NCI-H2227 (cell line): Measurements from ENCODE around the gene TMEM107.
"Not testable (repeated sequence)": the region's sequence is repeated elsewhere in the genome, so short reads cannot be mapped to it uniquely, and the experiment has no call there.

Source experiments
- DNase-seq: peaks from one replicate; lab custom pipeline; 2025; ENCODE audit not compliant: unreplicated experiment; lab: John Stamatoyannopoulos, UW

TMEM107 gene

GRCh38 chr17:8176197-8176940, at the start of gene TMEM107:
Gene TMEM107 (minus strand): TSS chr17:8176380. CDS start chr17:8176286, 94 bp downstream.
- DNase-seq: peak; percentile 90

- DNase-seq: no peak
Measured at GRCh38 chr17:8224891-8225812, 49.0 kb upstream of the TMEM107 start.

- DNase-seq: peak; percentile 48
Measured at GRCh38 chr17:8223356-8224126, 47.4 kb upstream of the TMEM107 start.

- peak; percentile 85 for DNase-seq
Measured at GRCh38 chr17:8222630-8223355, 46.6 kb upstream of the TMEM107 start.

- DNase-seq: peak; percentile 77
Measured at GRCh38 chr17:8222380-8222629, 46.1 kb upstream of the TMEM107 start.

- peak; percentile 85 for DNase-seq
Measured at GRCh38 chr17:8221663-8222379, 45.6 kb upstream of the TMEM107 start.

- peak; percentile 90 for DNase-seq
Measured at GRCh38 chr17:8220783-8221662, 44.8 kb upstream of the TMEM107 start.

- DNase-seq: not testable (repeated sequence)
Measured at GRCh38 chr17:8214000-8214399, 37.8 kb upstream of the TMEM107 start.

- no peak for DNase-seq
Measured at GRCh38 chr17:8212312-8213180, 36.4 kb upstream of the TMEM107 start.

- no peak for DNase-seq
Measured at GRCh38 chr17:8210761-8211458, 34.7 kb upstream of the TMEM107 start.

- peak; percentile 92 for DNase-seq
Measured at GRCh38 chr17:8209907-8210760, 34.0 kb upstream of the TMEM107 start, which contains the start of gene AURKB. Gene AURKB (minus strand): TSS chr17:8210575. CDS start chr17:8210224, 351 bp downstream.

- no peak for DNase-seq
Measured at GRCh38 chr17:8206536-8206935, 30.4 kb upstream of the TMEM107 start.

GRCh38 chr17:8204761-8205555, 28.8 kb upstream of the TMEM107 start:
- no peak for DNase-seq

- peak; percentile 91 for DNase-seq
Measured at GRCh38 chr17:8192070-8192815, 16.1 kb upstream of the TMEM107 start.

GRCh38 chr17:8190506-8190905, 14.3 kb upstream of the TMEM107 start:
- no peak for DNase-seq
